GM12892 (cell line): ENCODE results near the gene STK32B.

ENCODE experiments used
- POLR2A ChIP-seq: IDR thresholded peaks from 2 replicates; pipeline ENCODE4 v1.6.1; 2011; ENCODE audit warnings: low read depth, low read length, control low read depth
- POLR2AphosphoS5 ChIP-seq: IDR thresholded peaks from 2 replicates; pipeline ENCODE4 v1.6.1; 2011; ENCODE audit warnings: low read depth, low read length, control low read depth
- TAF1 ChIP-seq: IDR thresholded peaks from 2 replicates; pipeline ENCODE4 v1.6.1; 2011; ENCODE audit warnings: low read depth, mild to moderate bottlenecking, control low read depth, low read length, borderline replicate concordance

DNA sequence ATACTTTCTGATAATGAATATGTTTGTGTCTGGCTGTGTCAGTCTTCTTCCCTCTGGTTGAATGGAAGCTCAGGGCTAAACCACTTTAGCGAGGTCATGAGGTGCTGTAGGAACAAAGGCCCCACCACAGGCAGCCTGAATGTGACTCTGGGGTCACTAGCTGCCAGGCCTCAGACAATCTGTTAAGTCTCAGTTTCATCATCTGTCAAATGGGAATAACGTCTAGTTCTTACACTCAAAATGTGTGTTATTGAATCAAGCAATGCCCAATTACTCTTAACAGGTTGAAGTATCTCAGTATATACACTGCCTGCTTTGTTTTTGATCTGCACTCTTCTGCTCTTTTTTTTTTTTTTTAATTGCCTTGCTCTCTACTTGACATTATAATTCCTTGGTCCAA lies 148.6 kb downstream of the STK32B start:
- TF ChIP-seq POLR2AphosphoS5: no peak
- no peak for TF ChIP-seq POLR2A
- no peak for TF ChIP-seq TAF1
